Kidney (tissue), 14 donors: ENCODE data around the gene ECSCR. TPM values are rescaled to one million over a fixed set of nuclear protein-coding genes. Genes with fewer than 3 reads are reported as not detected.
A peak's percentile ranks its signal among the peaks of the same experiment; 100 is the strongest.

ENCODE experiments used
- DNase-seq, 5 donors: peaks; one replicate each; pipeline ENCODE4 v3.0.0-alpha.2; 2013 to 2020
- FAIRE-seq: peaks from 2 replicates; lab custom pipeline; 2012; peaks lifted over from hg19 to GRCh38; lab: Jason Lieb, UNC
- H3K27ac ChIP-seq, 2 donors: one replicate each; pipeline ENCODE4 v1.7.0; 2013; ENCODE audit warnings: low read depth in 2 of 2, low read length in 2 of 2, inconsistent platforms in 1 of 2
- H3K27me3 ChIP-seq: one replicate; pipeline ENCODE4 v1.7.1; 2013; ENCODE audit warnings: low read length, inconsistent platforms; ENCODE audit not compliant: control insufficient read depth, insufficient read depth
- H3K36me3 ChIP-seq, 3 donors: one replicate each; pipeline versions ENCODE4 v1.7.0 to v1.7.1; 2013; ENCODE audit warnings: low read length in 3 of 3, control low read depth in 1 of 3, inconsistent platforms in 1 of 3; ENCODE audit not compliant: insufficient read depth in 3 of 3, control insufficient read depth in 2 of 3
- H3K4me1 ChIP-seq, 3 donors: one replicate each; pipeline versions ENCODE4 v1.7.0 to v1.7.1; 2013; ENCODE audit warnings: low read length in 3 of 3, inconsistent platforms in 1 of 3, low read depth in 1 of 3; ENCODE audit not compliant: control insufficient read depth in 2 of 3, insufficient read depth in 2 of 3
- H3K4me3 ChIP-seq, 3 donors: one replicate each; pipeline versions ENCODE4 v1.7.0 to v1.8.1; 2013; ENCODE audit warnings: low read length in 3 of 3, control low read depth in 1 of 3, inconsistent platforms in 1 of 3
- H3K9ac ChIP-seq, 3 donors: one replicate each; pipeline versions ENCODE4 v1.7.0 to v1.7.1; 2013; ENCODE audit warnings: low read length in 3 of 3, control low read depth in 1 of 3, inconsistent platforms in 1 of 3
- H3K9me3 ChIP-seq, 3 donors: one replicate each; pipeline versions ENCODE4 v1.7.0 to v1.7.1; 2013; ENCODE audit warnings: low read length in 3 of 3, control low read depth in 1 of 3, inconsistent platforms in 1 of 3; ENCODE audit not compliant: control insufficient read depth in 2 of 3, insufficient read depth in 1 of 3
- CTCF ChIP-seq: IDR thresholded peaks from 3 replicates; pipeline ENCODE4 v1.5.1; 2012; ENCODE audit warnings: mild to moderate bottlenecking, moderate library complexity, borderline replicate concordance; ENCODE audit not compliant: insufficient read depth; ENCODE audit errors: extremely low read depth
- intact Hi-C: fragments of 100-400 bp; cut with DNase I; formaldehyde crosslinking; loops from one replicate; pipeline ENCODE4 v1.11.1; 2022
- polyA plus RNA-seq: library from polyadenylated mRNA; stranded (reverse); fragments of 350-450 nt; fragmentation: Illumina TruSeq; extraction: RNeasy Lipid Tissue Mini Kit (QIAGEN cat#74804); gene quantifications from one replicate; pipeline ENCODE4 v1.2.3, GENCODE V29; 2014; ENCODE audit warnings: low read depth, low replicate concordance; ENCODE audit not compliant: insufficient read depth
- total RNA-seq: library from RNA; stranded (reverse); fragmentation: NEBNext Ultra II Directional; extraction: Animal tissue kit (Norgen Biotek cat#: 25700); gene quantifications from one replicate; pipeline ENCODE4 v1.2.1, GENCODE V29; 2021
- donor health status: control.
- donor health status: control.
- donor health status: control.
- donor health status: control.
- donor health status: control.
- donor health status: DM: yes; HTN: yes; CAD: no.
- donor health status: Normal renal cell carcinoma (clear cell type).

The ECSCR gene
- total and polyA plus RNA-seq, 2 donors from 2014 or later, result 31.9 to 34.9 TPM

DNA sequence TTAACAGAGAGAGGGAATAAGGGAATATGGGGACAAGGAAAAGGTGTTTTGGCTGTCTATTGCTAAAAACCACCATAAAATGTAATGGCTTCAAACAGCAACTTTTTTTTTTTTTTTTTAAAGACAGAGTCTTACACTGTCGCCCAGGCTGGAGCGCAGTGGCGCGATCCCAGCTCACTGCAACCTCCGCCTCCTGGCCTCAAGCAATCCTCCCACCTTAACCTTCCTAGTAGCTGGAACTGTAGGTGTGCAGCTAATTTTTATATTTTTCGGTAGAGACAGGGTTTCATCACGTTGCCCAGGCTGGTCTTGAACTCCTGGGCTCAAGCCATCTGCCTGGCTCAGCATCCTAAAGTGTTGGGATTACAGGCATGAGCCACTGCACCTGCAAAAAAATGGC, 54.4 kb downstream of the ECSCR start:
- no peak for TF ChIP-seq CTCF
- FAIRE-seq (no peak), DNase-seq (no peak)
- peaks cover 2 to 20% (median 10%) of the 10 kb centered on the region in 3 donors for H3K4me1 ChIP-seq
- H3K27ac ChIP-seq, result no peak overlapping the region
- H3K9ac ChIP-seq, result no peak overlapping the region
- H3K9me3 ChIP-seq, result no peaks in the 10 kb centered on the region
- H3K4me3 ChIP-seq, result no peak overlapping the region
- no peaks in the 10 kb centered on the region for H3K27me3 ChIP-seq
- H3K36me3 ChIP-seq, result no peaks in the 10 kb centered on the region
- intact Hi-C loops, result no loop called here

- no peak overlapping the region for H3K4me3 ChIP-seq
- TF ChIP-seq CTCF, result no peak
- DNase-seq (no peak), FAIRE-seq (no peak)
- no peak overlapping the region for H3K9ac ChIP-seq
- H3K4me1 ChIP-seq, result peaks cover 3 to 25% (median 11%) of the 10 kb centered on the region in 3 donors
- H3K36me3 ChIP-seq, result no peaks in the 10 kb centered on the region
- H3K27me3 ChIP-seq, result no peaks in the 10 kb centered on the region
- H3K27ac ChIP-seq, result no peak overlapping the region
- intact Hi-C loops, result no loop called here
- no peaks in the 10 kb centered on the region for H3K9me3 ChIP-seq
These were observed 55.0 kb downstream of the ECSCR start for GRCh38 chr5:139407517-139407916.

DNA sequence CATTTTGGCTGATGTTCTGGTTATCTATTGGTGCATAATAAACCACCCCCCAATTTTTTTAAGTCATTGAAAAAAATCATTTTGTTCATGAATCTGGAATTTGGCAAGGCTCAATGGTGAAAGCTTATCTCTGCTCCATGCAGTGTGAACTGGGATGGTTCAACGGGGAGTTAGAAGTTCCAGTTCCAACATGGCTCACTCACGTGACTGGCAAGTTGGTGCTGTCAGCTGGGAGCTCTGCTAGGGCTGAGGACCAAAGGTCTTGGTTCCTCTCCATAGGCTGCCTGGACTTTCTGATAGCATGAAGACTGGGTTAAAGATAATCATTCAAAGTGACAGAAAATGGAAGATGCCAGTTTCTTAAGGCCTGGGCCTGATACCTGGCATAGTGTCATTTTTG, 55.6 kb downstream of the ECSCR start:
- FAIRE-seq, result no peak
- Histone ChIP-seq H3K27me3 (no peaks in the 10 kb centered on the region), H3K27ac (no peak overlapping the region), H3K9me3 (no peaks in the 10 kb centered on the region), H3K4me3 (no peak overlapping the region), H3K4me1 (peaks cover 3 to 25% (median 11%) of the 10 kb centered on the region in 3 donors), H3K9ac (no peak overlapping the region), H3K36me3 (no peaks in the 10 kb centered on the region)
- intact Hi-C loops, result no loop called here
- DNase-seq, result no peak
- TF ChIP-seq CTCF, result no peak

GRCh38 chr5:139404484-139404840, 58.1 kb downstream of the ECSCR start:
- TF ChIP-seq CTCF, result no peak
- Histone ChIP-seq H3K4me3 (peak overlapping the region; percentile 43 to 72 (median 62)), H3K36me3 (no peaks in the 10 kb centered on the region), H3K9ac (peak overlapping the region; percentile 7 to 75 (median 20)), H3K27ac (peak overlapping the region; percentile 95), H3K4me1 (peaks cover 3 to 25% (median 11%) of the 10 kb centered on the region in 3 donors), H3K27me3 (no peaks in the 10 kb centered on the region), H3K9me3 (no peaks in the 10 kb centered on the region)
- no peak for DNase-seq
- intact Hi-C loops, result no loop called here
- FAIRE-seq, result no peak
